Cardiac muscle cell (in vitro differentiated cells and primary cell): ENCODE results near the gene UBE3B. TPM values are rescaled to one million over a fixed set of nuclear protein-coding genes. Genes with fewer than 3 reads are reported as not detected.

Source experiments
- DNase-seq, 2 donors: peaks; one replicate each; pipeline versions ENCODE4 v3.0.0 to v3.0.0-alpha.2; 2010 to 2017; ENCODE audit warnings: low read depth in 1 of 2, low spot score in 1 of 2
- H3K27ac ChIP-seq: fragments of 200-600 bp; sonication (generic); 2 replicates; pipeline ENCODE4 v1.5.1; 2016
- H3K27me3 ChIP-seq: fragments of 200-600 bp; sonication (generic); 2 replicates; pipeline ENCODE4 v1.6.0; 2016; ENCODE audit warnings: control low read depth
- H3K36me3 ChIP-seq: fragments of 200-600 bp; sonication (generic); 2 replicates; pipeline ENCODE4 v1.5.1; 2016; ENCODE audit warnings: control low read depth
- H3K4me1 ChIP-seq: fragments of 200-600 bp; sonication (generic); 2 replicates; pipeline ENCODE4 v1.8.1; 2017; ENCODE audit warnings: low read depth, mild to moderate bottlenecking, mixed run types
- H3K4me3 ChIP-seq: fragments of 200-600 bp; sonication (generic); 2 replicates; pipeline ENCODE4 v1.5.1; 2016; ENCODE audit warnings: mild to moderate bottlenecking
- H3K9me3 ChIP-seq: fragments of 200-600 bp; sonication (generic); 2 replicates; pipeline ENCODE4 v1.5.1; 2017; ENCODE audit warnings: low read depth, mild to moderate bottlenecking, control low read depth
- CTCF ChIP-seq: IDR thresholded peaks from 2 replicates; pipeline ENCODE4 v1.5.1; 2012; ENCODE audit warnings: low read depth, mild to moderate bottlenecking, low read length
- polyA plus RNA-seq: library from polyadenylated mRNA; unstranded; fragments of >200 nt; fragmentation: Nextera tagmentation; extraction: Ambion mirVana; gene quantifications from 2 replicates; pipeline ENCODE4 v1.2.1, GENCODE V29; 2016
- total RNA-seq: library from RNA; depleted of rRNA; stranded (reverse); fragments of >200 nt; gene quantifications from 2 replicates; pipeline ENCODE4 v1.2.3, GENCODE V29; 2016

UBE3B gene
- total and polyA plus RNA-seq, 2 experiments from 2014 or later, result 36.7 to 73.5 TPM

GRCh38 chr12:109496306-109496705 lies 18.9 kb downstream of the UBE3B start:
- Histone ChIP-seq H3K27me3 (no peaks in the 10 kb centered on the region), H3K9me3 (no peaks in the 10 kb centered on the region), H3K4me3 (no peak overlapping the region), H3K36me3 (peaks cover 62% of the 10 kb centered on the region), H3K27ac (no peak overlapping the region), H3K4me1 (no peaks in the 10 kb centered on the region)
- DNase-seq, result no peak
- no peak for TF ChIP-seq CTCF

- DNase-seq, result no peak
- Histone ChIP-seq H3K27ac (no peak overlapping the region), H3K27me3 (no peaks in the 10 kb centered on the region), H3K9me3 (no peaks in the 10 kb centered on the region), H3K36me3 (peaks cover 67% of the 10 kb centered on the region), H3K4me1 (no peaks in the 10 kb centered on the region), H3K4me3 (no peak overlapping the region)
- TF ChIP-seq CTCF, result no peak
These were observed 20.2 kb downstream of the UBE3B start for GRCh38 chr12:109497675-109498074.

GRCh38 chr12:109500406-109501185 lies 23.2 kb downstream of the UBE3B start:
- no peak for DNase-seq
- Histone ChIP-seq H3K4me3 (no peak overlapping the region), H3K36me3 (peaks cover 82% of the 10 kb centered on the region), H3K4me1 (no peaks in the 10 kb centered on the region), H3K9me3 (no peaks in the 10 kb centered on the region), H3K27me3 (no peaks in the 10 kb centered on the region), H3K27ac (no peak overlapping the region)
- no peak for TF ChIP-seq CTCF

GRCh38 chr12:109501299-109501698 lies 23.9 kb downstream of the UBE3B start:
- Histone ChIP-seq H3K9me3 (no peaks in the 10 kb centered on the region), H3K36me3 (peaks cover 80% of the 10 kb centered on the region), H3K4me3 (no peak overlapping the region), H3K27ac (no peak overlapping the region), H3K4me1 (no peaks in the 10 kb centered on the region), H3K27me3 (no peaks in the 10 kb centered on the region)
- no peak for DNase-seq
- no peak for TF ChIP-seq CTCF

- no peak overlapping the region for H3K4me3 ChIP-seq
- no peak for TF ChIP-seq CTCF
- H3K27ac ChIP-seq, result no peak overlapping the region
- H3K9me3 ChIP-seq, result no peaks in the 10 kb centered on the region
- no peak for DNase-seq
- H3K36me3 ChIP-seq, result peaks cover 87% of the 10 kb centered on the region
- no peaks in the 10 kb centered on the region for H3K4me1 ChIP-seq
- H3K27me3 ChIP-seq, result no peaks in the 10 kb centered on the region
These were observed 24.9 kb downstream of the UBE3B start for GRCh38 chr12:109502332-109502731.
